ENCODE data around the gene NF1. TPM values are rescaled to one million over a fixed set of nuclear protein-coding genes. Genes with fewer than 3 reads are reported as not detected.
A peak's percentile ranks its signal among the peaks of the same experiment; 100 is the strongest.

The NF1 gene
- total and polyA plus RNA-seq, 8 donors, result 45.0 to 57.7 (median 52.0) TPM

GRCh38 chr17:31295489-31295871 is 200.7 kb downstream of the NF1 start:
- Histone ChIP-seq H3K36me3 (no peaks in the 10 kb centered on the region), H3K4me1 (no peaks in the 10 kb centered on the region), H3K27me3 (no peaks in the 10 kb centered on the region), H3K4me3 (no peak overlapping the region), H3K27ac (no peak overlapping the region), H3K9me3 (no peaks in the 10 kb centered on the region)
- ATAC-seq, result no peak
- no peak for DNase-seq
- no peak for TF ChIP-seq CTCF (IDR thresholded peaks at IDR 0.05)
- intact Hi-C loops (cut with DNase I), result no loop called here

GRCh38 chr17:31296142-31296541 is 201.4 kb downstream of the NF1 start:
- Histone ChIP-seq H3K4me1 (no peaks in the 10 kb centered on the region), H3K4me3 (no peak overlapping the region), H3K27ac (no peak overlapping the region), H3K9me3 (no peaks in the 10 kb centered on the region), H3K27me3 (no peaks in the 10 kb centered on the region), H3K36me3 (no peaks in the 10 kb centered on the region)
- intact Hi-C loops (cut with DNase I), result no loop called here
- no peak for TF ChIP-seq CTCF (IDR thresholded peaks at IDR 0.05)
- DNase-seq, result no peak
- no peak for ATAC-seq

- no peaks in the 10 kb centered on the region for H3K36me3 ChIP-seq
- intact Hi-C loops (cut with DNase I), result no loop called here
- H3K9me3 ChIP-seq, result no peaks in the 10 kb centered on the region
- no peak within 1 kb of the TSS for H3K4me3 ChIP-seq
- ATAC-seq, result no peak
- no peaks in the 10 kb centered on the region for H3K27me3 ChIP-seq
- H3K4me1 ChIP-seq, result no peaks in the 10 kb centered on the region
- TF ChIP-seq CTCF (IDR thresholded peaks at IDR 0.05), result no peak
- H3K27ac ChIP-seq, result no peak within 1 kb of the TSS
- DNase-seq, result no peak
Measured at GRCh38 chr17:31297090-31297489, 202.3 kb downstream of the NF1 start, which contains the start of gene OMG. OMG (minus strand) TSS chr17:31297239; CDS start chr17:31296331, 908 bp downstream.

- Histone ChIP-seq H3K36me3 (peaks cover 0 to 11% of the 10 kb centered on the region in 2 donors), H3K27ac (no peak overlapping the region), H3K4me3 (no peak overlapping the region), H3K9me3 (no peaks in the 10 kb centered on the region), H3K4me1 (no peaks in the 10 kb centered on the region), H3K27me3 (no peaks in the 10 kb centered on the region)
- DNase-seq, result no peak
- no peak for TF ChIP-seq CTCF (IDR thresholded peaks at IDR 0.05)
- intact Hi-C loops (cut with DNase I), result no loop called here
- no peak for ATAC-seq
Measured at GRCh38 chr17:31299624-31300023, 204.8 kb downstream of the NF1 start.

- DNase-seq, result no peak
- Histone ChIP-seq H3K27ac (peak overlapping the region in 1 of 2 donors; percentile 95), H3K4me3 (peak overlapping the region in 1 of 2 donors; percentile 44), H3K9me3 (no peaks in the 10 kb centered on the region), H3K27me3 (no peaks in the 10 kb centered on the region), H3K36me3 (peaks cover 0 to 30% of the 10 kb centered on the region in 2 donors), H3K4me1 (peaks cover 0 to 27% of the 10 kb centered on the region in 2 donors)
- intact Hi-C loops (cut with DNase I), result no loop called here
- no peak for ATAC-seq
- TF ChIP-seq CTCF (IDR thresholded peaks at IDR 0.05), result no peak
Measured at GRCh38 chr17:31307640-31308039, 212.9 kb downstream of the NF1 start.
